IPS DF 6.9 (cell line): ENCODE data around the gene SPATC1L.

Experiments
- DNase-seq: peaks from one replicate; pipeline ENCODE4 v3.0.0-alpha.2; 2013; ENCODE audit warnings: low read depth, low spot score
- H3K27ac ChIP-seq: one replicate; pipeline ENCODE4 v1.5.1; 2013; ENCODE audit warnings: low read length, control low read depth
- H3K27me3 ChIP-seq: 2 replicates; pipeline ENCODE4 v1.6.1; 2013; ENCODE audit warnings: mild to moderate bottlenecking, low read length; ENCODE audit not compliant: control insufficient read depth, insufficient read depth
- H3K36me3 ChIP-seq: 2 replicates; pipeline ENCODE4 v1.6.1; 2013; ENCODE audit warnings: low read length; ENCODE audit not compliant: control insufficient read depth, insufficient read depth
- H3K4me1 ChIP-seq: 2 replicates; pipeline ENCODE4 v1.6.1; 2013; ENCODE audit warnings: low read length; ENCODE audit not compliant: control insufficient read depth, insufficient read depth
- H3K4me3 ChIP-seq: 2 replicates; pipeline ENCODE4 v1.5.1; 2013; ENCODE audit warnings: mild to moderate bottlenecking, low read length
- H3K9me3 ChIP-seq: 2 replicates; pipeline ENCODE4 v1.6.1; 2013; ENCODE audit warnings: low read length, inconsistent platforms; ENCODE audit not compliant: control insufficient read depth, insufficient read depth
- WGBS: extraction: QIAGEN DNeasy Blood & Tissue Kit; methylation state at CpG from one replicate; pipeline ENCODE4 v1.1.7; 2013; ENCODE audit warnings: mixed read lengths, missing lambda C conversion rate; ENCODE audit not compliant: insufficient read length, insufficient coverage; 5-methylcytosine and 5-hydroxymethylcytosine counted together

Gene SPATC1L

DNA sequence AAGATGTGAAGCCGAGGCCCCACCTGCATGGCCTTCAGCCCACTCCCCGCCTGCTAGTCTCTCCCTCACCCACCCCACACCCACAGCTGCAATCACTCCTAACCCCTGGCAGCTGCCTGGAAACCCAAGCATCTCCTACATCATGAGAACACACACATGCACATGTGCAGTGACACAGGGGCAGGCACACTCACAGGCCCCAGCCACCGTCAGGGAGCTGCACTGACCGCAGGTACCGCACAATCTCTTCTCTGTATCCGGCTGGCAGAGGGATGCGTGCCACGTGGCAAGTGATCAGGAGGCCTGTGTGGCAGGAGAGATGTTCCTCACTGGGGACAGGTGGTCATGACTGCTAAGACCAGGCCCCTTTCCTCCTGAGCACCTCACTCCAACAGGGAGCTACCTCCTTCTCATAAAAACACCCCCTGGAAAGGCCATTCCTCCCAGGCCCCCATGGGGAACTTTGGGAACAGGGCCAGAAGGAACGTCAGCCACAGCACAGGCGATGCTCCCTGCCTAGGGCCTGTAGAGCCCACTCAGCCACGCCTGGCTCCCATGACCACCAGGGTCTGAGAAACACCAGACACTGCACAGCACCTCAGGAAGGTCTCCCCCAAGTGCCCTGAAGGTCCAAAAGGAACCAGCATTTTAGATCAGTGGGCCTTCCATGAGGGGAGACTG, 38.3 kb upstream of the SPATC1L start:
- no peak overlapping the region for H3K27ac ChIP-seq
- WGBS: no CpG with 5 or more reads among the region's 11 CpGs
- no peak overlapping the region for H3K4me3 ChIP-seq
- peaks cover 14% of the 10 kb centered on the region for H3K36me3 ChIP-seq
- H3K4me1 ChIP-seq: peaks cover 3% of the 10 kb centered on the region
- H3K27me3 ChIP-seq: no peaks in the 10 kb centered on the region
- H3K9me3 ChIP-seq: no peaks in the 10 kb centered on the region
- no peak for DNase-seq

DNA sequence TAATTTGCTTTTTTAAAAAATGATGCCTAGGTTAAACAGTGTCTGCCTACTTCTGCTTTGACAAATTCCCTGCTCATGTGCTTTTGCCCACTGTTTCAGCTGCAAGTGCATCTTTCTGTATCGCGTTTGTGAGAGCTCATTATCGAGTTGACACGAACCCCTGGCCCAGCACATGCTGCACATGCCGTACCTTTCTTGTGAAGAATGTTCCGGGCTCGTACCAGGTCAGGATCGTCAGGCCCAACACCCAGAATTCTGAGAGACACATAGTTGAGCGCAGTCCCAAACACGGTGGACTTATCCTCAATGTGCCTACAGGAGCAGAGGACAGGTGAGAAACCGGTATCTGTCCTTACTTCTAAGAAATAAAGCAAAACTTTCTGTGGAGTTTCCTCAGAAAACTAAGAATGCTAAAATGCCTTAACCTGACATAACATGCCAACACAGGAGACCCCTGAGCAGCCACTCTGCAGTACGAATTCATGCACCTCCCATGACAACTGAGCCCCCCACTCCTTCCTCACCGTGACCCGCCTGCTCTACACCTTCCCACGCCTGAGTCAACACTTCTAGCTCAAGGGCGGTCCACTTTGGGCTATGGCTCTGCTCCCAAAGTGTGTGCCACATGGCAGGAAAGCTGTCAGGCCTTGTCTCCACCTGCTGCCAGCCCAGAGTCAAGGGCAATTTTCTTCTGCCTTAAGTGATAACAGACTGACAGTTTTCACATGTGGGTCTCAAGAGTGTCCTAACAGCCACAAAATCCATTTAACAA, 37.6 kb upstream of the SPATC1L start:
- Histone ChIP-seq H3K4me1 (peaks cover 3% of the 10 kb centered on the region; the same call in 1 of the 2 replicates), H3K4me3 (no peak overlapping the region), H3K36me3 (peaks cover 14% of the 10 kb centered on the region), H3K9me3 (no peaks in the 10 kb centered on the region), H3K27me3 (no peaks in the 10 kb centered on the region), H3K27ac (no peak overlapping the region)
- WGBS: no CpG with 5 or more reads among the region's 16 CpGs
- no peak for DNase-seq

DNA sequence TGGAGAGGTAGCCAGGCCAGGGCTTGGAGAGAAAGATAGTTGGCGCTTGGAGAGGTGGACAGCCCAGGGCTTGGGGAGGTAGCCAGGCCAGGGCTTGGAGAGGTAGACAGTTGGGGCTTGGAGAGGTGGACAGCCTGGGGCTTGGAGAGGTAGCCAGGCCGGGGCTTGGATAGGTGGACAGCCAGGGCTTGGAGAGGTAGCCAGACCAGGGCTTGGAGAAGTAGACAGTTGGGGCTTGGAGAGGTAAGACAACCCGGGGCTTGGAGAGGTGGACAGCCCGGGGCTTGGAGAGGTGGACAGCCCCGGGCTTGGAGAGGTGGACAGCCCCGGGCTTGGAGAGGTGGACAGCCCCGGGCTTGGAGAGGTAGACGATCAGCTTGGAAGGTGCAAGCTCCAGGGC, 36.6 kb upstream of the SPATC1L start:
- peaks cover 17% of the 10 kb centered on the region for H3K36me3 ChIP-seq

DNA sequence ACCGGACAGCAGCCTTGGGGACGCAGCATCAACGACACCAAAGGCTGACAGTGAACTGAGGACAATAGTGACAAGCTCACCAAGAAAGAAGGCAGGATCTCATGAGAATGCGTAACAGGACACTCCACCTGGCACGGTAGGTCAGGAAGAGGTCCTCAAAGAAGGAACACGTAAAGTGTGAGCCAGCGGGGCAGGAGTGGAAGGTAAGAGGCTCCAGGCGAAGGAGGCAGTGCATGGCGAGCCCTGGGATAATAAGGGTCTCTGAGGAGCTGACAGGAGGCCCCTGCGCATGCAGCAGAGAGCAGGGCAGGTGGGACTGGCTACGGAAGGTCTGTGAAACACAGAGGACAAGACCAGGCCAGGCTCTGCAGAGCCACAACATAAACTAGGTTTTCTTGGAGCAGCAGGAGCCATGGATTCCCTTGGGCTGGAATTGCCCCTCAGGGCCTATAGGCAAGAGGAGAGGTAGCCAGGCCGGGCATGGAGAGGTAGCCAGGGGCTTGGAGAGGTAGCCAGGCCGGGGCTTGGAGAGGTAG, 36.1 kb upstream of the SPATC1L start:
- H3K9me3 ChIP-seq: no peaks in the 10 kb centered on the region
- no peak overlapping the region for H3K4me3 ChIP-seq
- no peaks in the 10 kb centered on the region for H3K27me3 ChIP-seq
- DNase-seq: no peak
- WGBS: no CpG with 5 or more reads among the region's 13 CpGs
- H3K4me1 ChIP-seq: peaks cover 3% of the 10 kb centered on the region; the same call in 1 of the 2 replicates
- peaks cover 17% of the 10 kb centered on the region for H3K36me3 ChIP-seq
- no peak overlapping the region for H3K27ac ChIP-seq

More for the DNA sequence above, 36.6 kb upstream of the SPATC1L start:
- no peaks in the 10 kb centered on the region for H3K27me3 ChIP-seq
- no peaks in the 10 kb centered on the region for H3K9me3 ChIP-seq
- H3K4me3 ChIP-seq: no peak overlapping the region
- DNase-seq: no peak
- H3K4me1 ChIP-seq: peaks cover 3% of the 10 kb centered on the region; the same call in 1 of the 2 replicates
- no CpG with 5 or more reads among the region's 8 CpGs for WGBS
- no peak overlapping the region for H3K27ac ChIP-seq

DNA sequence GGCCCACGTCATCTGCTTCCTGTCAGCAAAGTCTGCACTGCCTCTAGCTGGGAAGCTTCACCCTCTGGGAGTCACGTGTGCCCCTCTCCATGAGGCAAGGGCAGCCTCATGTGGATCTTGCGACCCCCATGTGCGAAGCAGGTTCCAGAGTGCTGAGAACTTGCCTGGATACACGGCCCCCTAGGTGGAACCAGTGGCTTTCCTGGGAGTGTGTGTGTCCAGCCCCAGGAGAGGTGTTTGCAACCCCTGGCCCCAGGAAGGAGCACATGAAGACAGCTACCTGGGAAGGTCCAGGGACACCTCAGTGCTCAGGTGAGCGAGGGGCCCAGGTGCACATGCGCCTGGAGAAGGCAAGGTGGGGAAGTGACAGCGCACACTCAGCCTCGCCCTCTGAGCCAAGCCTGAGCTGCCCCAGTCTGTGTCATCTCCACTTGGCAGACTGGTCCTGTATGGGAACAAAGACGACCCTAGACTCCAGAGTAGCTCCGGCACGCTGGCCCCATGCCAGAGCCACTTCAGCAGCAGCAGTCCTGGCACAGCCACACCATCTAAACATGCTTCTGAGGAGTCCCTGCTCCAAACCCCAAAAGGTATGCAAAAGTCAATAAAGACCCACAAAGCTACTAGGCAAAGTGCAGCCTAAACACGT, 35.5 kb upstream of the SPATC1L start:
- WGBS: no CpG with 5 or more reads among the region's 13 CpGs
- Histone ChIP-seq H3K4me1 (peaks cover 3% of the 10 kb centered on the region; the same call in 1 of the 2 replicates), H3K36me3 (peaks cover 17% of the 10 kb centered on the region), H3K4me3 (no peak overlapping the region), H3K27me3 (no peaks in the 10 kb centered on the region), H3K9me3 (no peaks in the 10 kb centered on the region), H3K27ac (no peak overlapping the region)
- no peak for DNase-seq

DNA sequence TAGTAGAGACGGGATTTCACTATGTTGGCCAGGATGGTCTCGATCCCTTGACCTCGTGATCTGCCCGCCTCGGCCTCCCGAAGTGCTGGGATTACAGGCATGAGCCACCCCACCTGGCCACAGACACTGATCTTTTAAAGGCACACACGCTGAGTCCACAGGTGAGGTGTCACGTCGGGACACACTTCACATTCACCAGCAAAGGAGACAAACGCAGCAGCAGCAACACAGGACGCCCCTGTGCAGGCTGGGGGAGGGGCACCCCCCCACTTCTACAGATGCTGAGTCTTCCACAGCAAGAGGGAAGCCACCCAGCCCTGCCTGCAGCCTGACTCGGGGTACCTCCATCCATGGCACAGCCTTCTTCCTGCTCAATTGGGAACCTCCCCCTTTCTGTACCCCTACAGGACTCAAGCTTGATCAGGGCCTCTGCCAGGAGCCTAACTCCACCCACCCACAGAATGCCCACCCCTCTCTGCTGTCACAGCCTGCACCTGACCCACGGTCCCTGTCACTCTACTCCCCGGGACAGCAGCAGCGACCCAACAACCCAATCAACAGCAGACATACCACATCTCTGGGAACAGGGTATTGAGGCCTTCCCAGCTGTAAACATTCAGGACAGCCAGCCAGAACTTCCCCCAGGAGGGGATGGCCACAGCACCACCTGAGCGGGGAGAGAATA, 34.8 kb upstream of the SPATC1L start:
- H3K4me3 ChIP-seq: no peak overlapping the region
- WGBS: no CpG with 5 or more reads among the region's 16 CpGs
- DNase-seq: no peak
- H3K4me1 ChIP-seq: peaks cover 3% of the 10 kb centered on the region; the same call in 1 of the 2 replicates
- no peaks in the 10 kb centered on the region for H3K27me3 ChIP-seq
- no peak overlapping the region for H3K27ac ChIP-seq
- no peaks in the 10 kb centered on the region for H3K9me3 ChIP-seq
- peaks cover 20% of the 10 kb centered on the region for H3K36me3 ChIP-seq

DNA sequence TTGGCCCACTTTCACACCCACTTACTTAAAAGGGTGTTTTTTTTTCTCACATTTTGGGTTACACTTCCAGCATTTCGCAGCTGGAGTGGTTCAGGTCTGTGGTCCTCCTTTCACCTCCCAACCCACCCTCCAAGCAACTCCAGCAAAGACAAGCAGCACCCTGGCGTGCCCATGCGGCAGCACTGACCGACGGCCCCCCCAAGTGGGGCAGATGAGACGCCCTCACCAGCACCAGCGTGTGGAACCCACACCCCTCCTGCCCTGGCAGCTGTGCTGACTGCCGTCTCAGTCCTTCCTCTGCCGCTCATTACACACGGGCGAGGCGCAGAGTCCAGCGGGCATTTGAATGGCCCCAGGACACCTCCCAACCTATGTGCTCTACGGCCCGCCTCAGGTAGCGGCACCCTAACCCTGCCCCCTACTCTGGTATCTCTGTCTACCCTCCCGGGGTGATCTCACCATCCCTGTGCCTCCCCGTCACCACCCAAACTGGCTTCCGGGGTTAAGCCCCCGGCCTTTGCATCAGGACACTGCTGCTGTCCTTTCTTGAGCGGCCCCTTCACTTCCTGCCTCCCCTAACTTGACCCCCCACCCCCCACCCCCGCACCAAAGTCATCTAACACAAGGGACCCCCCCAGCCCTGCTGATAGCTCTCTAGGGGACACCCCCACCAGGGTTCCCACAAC, 33.4 kb upstream of the SPATC1L start:
- H3K4me1 ChIP-seq: peaks cover 3% of the 10 kb centered on the region; the same call in 1 of the 2 replicates
- H3K36me3 ChIP-seq: peaks cover 30% of the 10 kb centered on the region
- no peaks in the 10 kb centered on the region for H3K27me3 ChIP-seq
- DNase-seq: no peak
- no peak overlapping the region for H3K27ac ChIP-seq
- no peaks in the 10 kb centered on the region for H3K9me3 ChIP-seq
- no peak overlapping the region for H3K4me3 ChIP-seq
- WGBS: no CpG with 5 or more reads among the region's 22 CpGs

DNA sequence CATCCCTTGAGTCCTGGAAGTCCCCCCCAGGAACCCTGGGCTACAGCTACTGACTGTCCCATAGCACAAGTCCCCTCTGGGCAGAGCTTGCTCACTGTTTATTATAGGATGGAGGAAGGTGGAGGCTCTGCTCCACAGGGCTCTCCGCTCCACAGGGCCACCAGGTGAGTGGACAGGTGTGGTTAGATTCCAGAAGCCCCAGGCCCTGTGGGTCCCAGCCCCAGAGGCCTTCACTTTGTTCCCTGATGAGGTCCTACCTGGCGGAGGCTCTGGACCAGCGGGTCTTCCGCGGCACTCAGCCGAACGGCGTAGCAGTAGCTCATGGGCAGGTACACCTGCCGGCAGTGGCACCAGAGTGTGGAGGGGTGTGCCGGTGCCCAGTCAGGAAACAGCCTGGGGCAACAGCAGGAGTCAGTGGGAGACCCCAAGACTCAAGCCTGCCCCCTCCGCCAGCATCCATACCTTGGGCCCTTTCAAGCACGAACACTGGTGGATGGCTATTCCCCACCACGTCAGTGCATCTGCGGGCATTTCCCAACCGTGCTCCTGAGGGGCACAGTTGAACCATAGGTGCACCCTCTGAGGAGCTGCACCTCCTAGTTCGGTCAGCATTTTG, 32.0 kb upstream of the SPATC1L start:
- Histone ChIP-seq H3K36me3 (peaks cover 30% of the 10 kb centered on the region), H3K27ac (no peak overlapping the region)
- no peak for DNase-seq

DNA sequence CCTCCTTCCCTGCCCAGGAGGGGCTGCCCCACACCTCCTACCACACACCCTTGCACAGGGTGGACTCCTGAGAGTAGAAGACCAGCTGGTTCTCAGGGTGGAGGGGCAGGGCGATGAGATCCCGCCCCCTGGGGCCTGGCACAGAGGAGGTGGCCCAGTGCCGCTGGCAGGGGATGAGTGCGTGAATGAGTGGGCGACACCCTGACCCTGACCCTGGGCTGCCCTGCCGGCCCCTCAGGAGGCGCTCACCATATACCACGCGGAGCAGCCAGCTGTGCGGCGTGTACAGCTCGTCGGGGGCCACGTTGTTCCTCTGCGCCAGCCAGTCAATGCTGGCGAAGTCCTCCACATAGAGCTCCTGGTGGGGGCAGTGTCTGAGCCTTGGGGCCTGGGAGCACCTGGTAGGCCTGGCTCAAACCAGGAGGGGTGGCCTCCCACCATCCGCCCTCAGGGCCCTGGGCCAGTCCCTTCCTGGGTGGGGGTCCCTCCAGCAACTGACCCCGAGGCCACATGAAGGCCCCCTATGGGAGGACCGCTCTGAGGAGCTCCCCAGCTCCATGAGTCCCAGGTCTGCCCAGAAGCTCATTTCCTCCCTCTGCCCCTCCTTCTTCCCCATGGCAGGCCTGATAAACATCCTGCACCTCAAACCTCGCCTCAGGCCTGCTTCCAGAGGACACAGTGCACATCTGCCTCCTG, 31.3 kb upstream of the SPATC1L start:
- WGBS: no CpG with 5 or more reads among the region's 20 CpGs
- no peak for DNase-seq
- no peak overlapping the region for H3K4me3 ChIP-seq
- H3K27me3 ChIP-seq: no peaks in the 10 kb centered on the region
- no peaks in the 10 kb centered on the region for H3K9me3 ChIP-seq
- H3K36me3 ChIP-seq: peaks cover 29% of the 10 kb centered on the region
- H3K4me1 ChIP-seq: peaks cover 3% of the 10 kb centered on the region; the same call in 1 of the 2 replicates
- H3K27ac ChIP-seq: no peak overlapping the region

More for the DNA sequence above, 32.0 kb upstream of the SPATC1L start:
- Histone ChIP-seq H3K4me3 (no peak overlapping the region), H3K4me1 (peaks cover 3% of the 10 kb centered on the region; the same call in 1 of the 2 replicates), H3K27me3 (no peaks in the 10 kb centered on the region), H3K9me3 (no peaks in the 10 kb centered on the region)
- no CpG with 5 or more reads among the region's 16 CpGs for WGBS
